Gastroesophageal sphincter (tissue), 4 donors: ENCODE data around the gene C15orf62. TPM values are rescaled to one million over a fixed set of nuclear protein-coding genes. Genes with fewer than 3 reads are reported as not detected.

Source experiments
- ATAC-seq: fragments of 150-250 bp; one replicate; pipeline ENCODE4 v1.9.1; 2016; ENCODE audit warnings: mild to moderate bottlenecking, moderate library complexity
- H3K27ac ChIP-seq, 4 donors: fragments of 200-600 bp; sonication (generic) in 3 of 4; 1 replicate in 3 of 4; 2 replicates in 1 of 4; pipeline ENCODE4 v1.5.1; 2016 to 2019
- H3K27me3 ChIP-seq: fragments of 200-600 bp; sonication (generic); one replicate; pipeline ENCODE4 v1.5.1; 2019
- H3K36me3 ChIP-seq, 2 donors: fragments of 200-600 bp; sonication (generic); one replicate each; pipeline ENCODE4 v1.5.1; 2019; ENCODE audit warnings: control low read depth in 1 of 2
- H3K4me1 ChIP-seq, 3 donors: fragments of 200-600 bp; sonication (generic); 1 replicate in 2 of 3; 2 replicates in 1 of 3; pipeline ENCODE4 v1.5.1; 2016 to 2019; ENCODE audit warnings: control low read depth in 2 of 3
- H3K4me3 ChIP-seq, 2 donors: fragments of 200-600 bp; sonication (generic); one replicate each; pipeline ENCODE4 v1.5.1; 2019; ENCODE audit warnings: mild to moderate bottlenecking in 1 of 2, moderate library complexity in 1 of 2
- H3K9me3 ChIP-seq, 3 donors: fragments of 200-600 bp; sonication (generic); one replicate each; pipeline ENCODE4 v1.5.1; 2017 to 2019; ENCODE audit warnings: control low read depth in 2 of 3
- CTCF ChIP-seq, 4 experiments: fragments of 200-600 bp in 2 of 4; fragments of 450-650 bp in 2 of 4; sonication (generic) in 1 of 4; IDR thresholded peaks; one replicate each; pipeline ENCODE4 v1.5.1; 2017 to 2019; ENCODE audit warnings: antibody characterized with exemption in 4 of 4, mild to moderate bottlenecking in 2 of 4, moderate library complexity in 2 of 4
- EP300 ChIP-seq: sonication (generic); formaldehyde crosslinking; IDR thresholded peaks from one replicate; pipeline ENCODE4 v1.6.1; 2017; ENCODE audit warnings: antibody characterized with exemption, mild to moderate bottlenecking
- POLR2A ChIP-seq, 2 donors: fragments of 450-650 bp; IDR thresholded peaks; one replicate each; pipeline ENCODE4 v1.6.1; 2017; ENCODE audit warnings: antibody characterized with exemption in 2 of 2, mild to moderate bottlenecking in 2 of 2, moderate library complexity in 1 of 2
- POLR2AphosphoS5 ChIP-seq: sonication (generic); formaldehyde crosslinking; IDR thresholded peaks from one replicate; pipeline ENCODE4 v1.6.1; 2017; ENCODE audit warnings: antibody characterized with exemption
- WGBS, 2 donors: methylation state at CpG; one replicate each; pipeline ENCODE4 v1.1.5; 2018; ENCODE audit warnings: low coverage in 1 of 2; 5-methylcytosine and 5-hydroxymethylcytosine counted together
- total RNA-seq, 4 donors: library from RNA; depleted of rRNA; stranded (reverse); fragments of >200 nt; gene quantifications; one replicate each; pipeline ENCODE4 v1.1.0, GENCODE V29; 2016

The C15orf62 gene
- total RNA-seq, 4 donors from 2014 or later: 0.16 to 0.42 (median 0.31) TPM

DNA sequence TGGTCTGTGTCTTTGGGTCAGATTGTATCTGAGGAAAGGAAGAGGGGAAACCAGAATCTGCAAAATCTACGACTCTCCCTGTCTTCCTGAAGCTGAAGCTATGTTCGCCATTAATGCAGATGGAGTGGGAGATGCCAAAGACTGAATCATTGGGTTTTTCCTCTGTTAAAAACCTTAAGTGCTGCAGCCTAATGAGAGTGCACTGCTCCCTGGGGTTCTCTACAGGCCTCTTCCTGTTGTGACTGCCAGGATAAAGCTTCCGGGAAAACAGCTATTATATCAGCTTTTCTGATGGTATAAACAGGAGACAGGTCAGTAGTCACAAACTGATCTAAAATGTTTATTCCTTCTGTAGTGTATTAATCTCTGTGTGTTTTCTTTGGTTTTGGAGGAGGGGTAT lies 38.7 kb upstream of the C15orf62 start:
- Histone ChIP-seq H3K9me3 (no peaks in the 10 kb centered on the region), H3K27ac (no peak overlapping the region), H3K27me3 (no peaks in the 10 kb centered on the region), H3K4me3 (no peak overlapping the region), H3K36me3 (peaks cover 0 to 58% of the 10 kb centered on the region in 2 donors), H3K4me1 (no peaks in the 10 kb centered on the region)
- no peak for ATAC-seq
- WGBS, 2 donors: 55 to 74% methylated on average over 3 of the region's 3 CpGs
- TF ChIP-seq EP300 (no peak), POLR2A (IDR thresholded peaks at IDR 0.05) (no peak), POLR2AphosphoS5 (no peak), CTCF (IDR thresholded peaks at IDR 0.05) (no peak)

DNA sequence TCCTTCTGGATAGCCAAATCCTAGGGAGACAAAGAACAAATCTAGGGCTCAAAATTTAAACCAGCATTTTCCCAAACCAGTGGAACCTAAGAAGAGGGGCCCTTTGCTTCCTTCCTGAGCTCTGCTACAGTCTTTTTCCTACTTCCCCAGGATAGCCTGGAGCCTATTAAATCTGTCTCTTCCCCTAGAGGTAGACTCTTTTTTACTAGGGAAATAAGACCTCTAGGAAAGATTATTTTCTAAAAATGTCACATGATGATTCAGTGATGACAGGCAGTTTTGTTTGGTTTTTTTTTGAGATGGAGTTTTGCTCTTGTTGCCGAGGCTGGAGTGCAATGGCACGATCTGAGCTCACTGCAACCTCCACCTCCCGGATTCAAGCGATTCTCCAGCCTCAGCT lies 33.2 kb upstream of the C15orf62 start:
- Histone ChIP-seq H3K9me3 (no peaks in the 10 kb centered on the region), H3K27me3 (no peaks in the 10 kb centered on the region), H3K36me3 (peaks cover 5 to 100% of the 10 kb centered on the region in 2 donors), H3K4me3 (no peak overlapping the region), H3K27ac (no peak overlapping the region), H3K4me1 (no peaks in the 10 kb centered on the region)
- 79% methylated on average over 4 of the region's 4 CpGs; no CpG with 5 or more reads in 1 of the 2 donors for WGBS, 2 donors
- ATAC-seq: no peak
- TF ChIP-seq POLR2A (IDR thresholded peaks at IDR 0.05) (no peak), EP300 (no peak), CTCF (IDR thresholded peaks at IDR 0.05) (no peak), POLR2AphosphoS5 (no peak)

- H3K27ac ChIP-seq: no peak overlapping the region
- H3K9me3 ChIP-seq: no peaks in the 10 kb centered on the region
- no peaks in the 10 kb centered on the region for H3K27me3 ChIP-seq
- H3K36me3 ChIP-seq: peaks cover 5 to 100% of the 10 kb centered on the region in 2 donors
- H3K4me1 ChIP-seq: no peaks in the 10 kb centered on the region
- ATAC-seq: no peak
- TF ChIP-seq POLR2AphosphoS5 (no peak), EP300 (no peak), CTCF (IDR thresholded peaks at IDR 0.05) (no peak), POLR2A (IDR thresholded peaks at IDR 0.05) (no peak)
- no peak overlapping the region for H3K4me3 ChIP-seq
- WGBS, 2 donors: 92% methylated on average over 2 to 3 of the region's 3 CpGs
Measured at GRCh38 chr15:40737048-40737447, 32.7 kb upstream of the C15orf62 start.

- no peaks in the 10 kb centered on the region for H3K9me3 ChIP-seq
- no peak overlapping the region for H3K4me3 ChIP-seq
- H3K36me3 ChIP-seq: peaks cover 5 to 100% of the 10 kb centered on the region in 2 donors
- TF ChIP-seq POLR2AphosphoS5: no peak
- TF ChIP-seq CTCF (IDR thresholded peaks at IDR 0.05): no peak
- TF ChIP-seq EP300: no peak
- TF ChIP-seq POLR2A (IDR thresholded peaks at IDR 0.05): no peak
- no peaks in the 10 kb centered on the region for H3K27me3 ChIP-seq
- H3K4me1 ChIP-seq: no peaks in the 10 kb centered on the region
- no peak overlapping the region for H3K27ac ChIP-seq
- ATAC-seq: no peak
- WGBS, 2 donors: 44 to 86% methylated on average over 1 to 2 of the region's 2 CpGs
Measured at GRCh38 chr15:40739047-40739446, 30.7 kb upstream of the C15orf62 start.

DNA sequence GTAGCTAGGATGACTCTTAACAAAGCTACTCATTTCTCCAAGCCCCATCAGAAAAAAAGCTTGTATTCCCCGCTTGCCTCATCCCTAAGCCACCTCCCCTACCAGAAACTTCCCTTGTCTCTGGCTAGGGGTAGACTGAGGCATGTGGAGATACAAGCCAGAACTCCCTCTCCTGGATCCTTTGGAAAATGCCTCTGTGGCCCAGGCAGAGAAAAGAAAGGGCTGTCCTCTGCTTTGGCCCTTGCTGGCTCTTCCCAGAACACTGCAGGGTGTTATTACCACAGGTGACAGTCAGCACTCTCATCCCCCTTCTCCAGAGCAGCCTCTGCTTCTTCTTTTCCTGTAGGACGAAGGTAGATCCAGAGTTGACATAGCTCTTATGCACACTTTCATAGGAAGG lies 29.9 kb upstream of the C15orf62 start:
- H3K4me1 ChIP-seq: no peaks in the 10 kb centered on the region
- no peaks in the 10 kb centered on the region for H3K9me3 ChIP-seq
- H3K27me3 ChIP-seq: no peaks in the 10 kb centered on the region
- no peak for ATAC-seq
- 90 to 100% methylated on average over 1 to 2 of the region's 2 CpGs for WGBS, 2 donors
- H3K4me3 ChIP-seq: no peak overlapping the region
- no peak overlapping the region for H3K27ac ChIP-seq
- TF ChIP-seq CTCF (IDR thresholded peaks at IDR 0.05): no peak
- TF ChIP-seq EP300: no peak
- TF ChIP-seq POLR2AphosphoS5: no peak
- TF ChIP-seq POLR2A (IDR thresholded peaks at IDR 0.05): no peak
- H3K36me3 ChIP-seq: peaks cover 5 to 100% of the 10 kb centered on the region in 2 donors
